A549 (cell line): Measurements from ENCODE around the gene TTC3.
"Not testable (repeated sequence)": the region's sequence is repeated elsewhere in the genome, so short reads cannot be mapped to it uniquely, and the experiment has no call there.

Experiments
- EP300 ChIP-seq, 2 experiments: fragments of >200 bp; sonication (Bioruptor Twin); formaldehyde crosslinking; IDR thresholded peaks; 2 replicates in 1 of 2; 3 replicates in 1 of 2; pipeline ENCODE4 v1.6.1; 2016 to 2017
- ESRRA ChIP-seq: fragments of 150-350 bp; IDR thresholded peaks from 2 replicates; pipeline ENCODE4 v1.6.1; 2014; ENCODE audit warnings: mild to moderate bottlenecking, low read length, borderline replicate concordance
- JUN ChIP-seq, 2 experiments: fragments of >200 bp; sonication (Bioruptor Twin); formaldehyde crosslinking; IDR thresholded peaks; 2 replicates in 1 of 2; 3 replicates in 1 of 2; pipeline ENCODE4 v1.6.1; 2016 to 2017
- POLR2A ChIP-seq: IDR thresholded peaks from 2 replicates; pipeline ENCODE4 v1.6.1; 2012; ENCODE audit warnings: mild to moderate bottlenecking, low read length
- RARB ChIP-seq: fragments of 250-450 bp; sonication (Bioruptor Pico); IDR thresholded peaks from 2 replicates; pipeline ENCODE4 v1.8.0; 2021; ENCODE audit warnings: mild to moderate bottlenecking, moderate library complexity
- SREBF2 ChIP-seq: fragments of 450-650 bp; IDR thresholded peaks from 2 replicates; pipeline ENCODE4 v1.6.1; 2014; ENCODE audit warnings: mild to moderate bottlenecking, moderate library complexity
- TF ChIP-seq, protein P1 (sequence below): fragments of 450-650 bp; IDR thresholded peaks from 2 replicates; pipeline ENCODE4 v1.6.1; 2014; ENCODE audit warnings: antibody characterized with exemption
- TF ChIP-seq, protein P2 (sequence below): fragments of >200 bp; sonication (Bioruptor Twin); formaldehyde crosslinking; IDR thresholded peaks from 3 replicates; pipeline ENCODE4 v1.5.1; 2016

DNA sequence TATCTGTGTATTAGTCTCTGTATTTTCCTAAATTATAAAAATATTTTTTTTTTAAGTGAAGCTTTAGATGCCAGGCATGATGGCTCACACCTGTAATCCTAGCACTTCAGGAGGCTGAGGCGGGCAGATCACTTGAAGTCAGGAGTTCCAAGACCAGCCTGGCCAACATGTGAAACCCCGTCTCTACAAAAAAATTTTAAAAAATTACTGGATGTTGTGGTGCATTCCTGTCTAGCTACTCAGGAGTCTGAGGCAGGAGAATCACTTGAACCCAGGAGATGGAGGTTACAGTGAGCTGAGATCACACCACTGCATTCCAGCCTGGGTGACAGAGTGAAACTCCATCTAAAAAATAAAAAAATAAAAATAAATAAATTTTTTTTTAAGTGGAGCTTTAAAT lies 43.4 kb downstream of the TTC3 start:
- TF ChIP-seq, protein P1, sequence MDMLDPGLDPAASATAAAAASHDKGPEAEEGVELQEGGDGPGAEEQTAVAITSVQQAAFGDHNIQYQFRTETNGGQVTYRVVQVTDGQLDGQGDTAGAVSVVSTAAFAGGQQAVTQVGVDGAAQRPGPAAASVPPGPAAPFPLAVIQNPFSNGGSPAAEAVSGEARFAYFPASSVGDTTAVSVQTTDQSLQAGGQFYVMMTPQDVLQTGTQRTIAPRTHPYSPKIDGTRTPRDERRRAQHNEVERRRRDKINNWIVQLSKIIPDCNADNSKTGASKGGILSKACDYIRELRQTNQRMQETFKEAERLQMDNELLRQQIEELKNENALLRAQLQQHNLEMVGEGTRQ, result not testable (repeated sequence)
- TF ChIP-seq POLR2A; JUN (IDR thresholded peaks at IDR 0.05); RARB; SREBF2; ESRRA; EP300 (IDR thresholded peaks at IDR 0.05): not testable (repeated sequence)
- TF ChIP-seq, protein P2, sequence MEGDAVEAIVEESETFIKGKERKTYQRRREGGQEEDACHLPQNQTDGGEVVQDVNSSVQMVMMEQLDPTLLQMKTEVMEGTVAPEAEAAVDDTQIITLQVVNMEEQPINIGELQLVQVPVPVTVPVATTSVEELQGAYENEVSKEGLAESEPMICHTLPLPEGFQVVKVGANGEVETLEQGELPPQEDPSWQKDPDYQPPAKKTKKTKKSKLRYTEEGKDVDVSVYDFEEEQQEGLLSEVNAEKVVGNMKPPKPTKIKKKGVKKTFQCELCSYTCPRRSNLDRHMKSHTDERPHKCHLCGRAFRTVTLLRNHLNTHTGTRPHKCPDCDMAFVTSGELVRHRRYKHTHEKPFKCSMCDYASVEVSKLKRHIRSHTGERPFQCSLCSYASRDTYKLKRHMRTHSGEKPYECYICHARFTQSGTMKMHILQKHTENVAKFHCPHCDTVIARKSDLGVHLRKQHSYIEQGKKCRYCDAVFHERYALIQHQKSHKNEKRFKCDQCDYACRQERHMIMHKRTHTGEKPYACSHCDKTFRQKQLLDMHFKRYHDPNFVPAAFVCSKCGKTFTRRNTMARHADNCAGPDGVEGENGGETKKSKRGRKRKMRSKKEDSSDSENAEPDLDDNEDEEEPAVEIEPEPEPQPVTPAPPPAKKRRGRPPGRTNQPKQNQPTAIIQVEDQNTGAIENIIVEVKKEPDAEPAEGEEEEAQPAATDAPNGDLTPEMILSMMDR, result not testable (repeated sequence)
